ENCODE data around the gene OR56A3.

DNA sequence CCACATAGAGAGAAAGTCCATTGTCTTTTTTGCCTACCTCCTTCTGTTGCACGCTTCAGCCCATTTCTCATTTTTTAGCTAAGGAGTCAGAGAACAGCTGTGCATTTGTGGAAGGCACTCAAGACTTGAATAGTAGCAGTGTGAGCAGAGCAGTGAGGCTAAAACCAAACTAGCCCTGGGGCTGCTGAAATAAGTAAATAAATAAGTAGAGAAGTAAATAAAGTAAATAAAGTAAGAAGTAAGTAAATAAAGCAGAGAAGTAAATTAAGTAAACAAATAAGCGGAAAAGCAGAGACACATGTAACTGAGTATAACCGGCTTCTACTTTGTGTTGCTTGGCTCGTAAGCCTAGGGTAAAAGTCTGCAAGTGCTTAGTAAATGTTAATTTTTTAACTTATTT is 47.2 kb downstream of the OR56A3 start:
- TF ChIP-seq TARDBP (IDR thresholded peaks at IDR 0.05), result no peak
- TF ChIP-seq L3MBTL2 (conservative IDR thresholded peaks at IDR 0.05), result no peak
- no peak for TF ChIP-seq ELF4 (IDR thresholded peaks at IDR 0.05)
- no peak for TF ChIP-seq SP1 (IDR thresholded peaks at IDR 0.05)
- no peak for TF ChIP-seq FOXA1 (IDR thresholded peaks at IDR 0.05)
- TF ChIP-seq ZNF384 (IDR thresholded peaks at IDR 0.05), result no peak
- TF ChIP-seq NFRKB (IDR thresholded peaks at IDR 0.05), result no peak
- no peak for TF ChIP-seq ARNT (IDR thresholded peaks at IDR 0.05)

Measured in HEK293T (cell line).